ENCODE data around the gene CCDC90B. TPM values are rescaled to one million over a fixed set of nuclear protein-coding genes. Genes with fewer than 3 reads are reported as not detected.
"Not testable (repeated sequence)": the region's sequence is repeated elsewhere in the genome, so short reads cannot be mapped to it uniquely, and the experiment has no call there.

The CCDC90B gene
- 45.9 and 52.2 TPM in 2 replicates for total RNA-seq

GRCh38 chr11:83285771-83286528 is at the start of gene CCDC90B:
CCDC90B (minus strand) TSS chr11:83286367; CDS start chr11:83285972, 395 bp downstream.
- peak; percentile 95 to 98 for DNase-seq (ENCODE audit: low read depth in 2 of 2)

DNA sequence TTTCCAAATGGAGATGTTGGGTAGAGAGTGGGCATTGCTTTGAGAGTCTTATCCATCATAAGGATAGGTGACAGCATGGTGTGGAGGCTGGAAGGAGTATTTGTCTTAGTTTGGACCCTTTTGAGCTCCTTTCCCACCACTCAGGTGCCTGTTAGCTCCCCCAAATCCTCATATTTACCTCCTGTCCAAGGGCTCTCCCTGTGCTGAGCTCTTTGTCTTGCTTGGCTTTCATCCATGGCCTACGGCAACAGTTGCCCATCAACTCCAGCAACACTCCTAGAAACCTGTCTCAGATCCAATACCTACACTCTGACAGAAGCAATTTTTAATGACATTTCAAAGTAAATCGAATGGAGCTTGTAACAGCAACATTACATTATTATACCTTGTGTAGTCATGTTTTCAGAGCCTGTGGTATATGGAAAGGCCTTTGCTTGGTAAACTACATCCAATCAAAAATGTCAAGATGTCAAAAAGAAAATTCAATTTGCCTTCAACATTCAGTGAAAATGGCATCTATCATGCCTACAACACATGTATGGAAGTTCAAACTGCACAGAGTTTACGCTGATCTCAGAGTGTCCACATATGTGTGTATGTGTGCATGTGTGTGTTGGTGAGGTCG is 49.4 kb upstream of the CCDC90B start:
- DNase-seq (ENCODE audit: low read depth in 2 of 2) = no peak

DNA sequence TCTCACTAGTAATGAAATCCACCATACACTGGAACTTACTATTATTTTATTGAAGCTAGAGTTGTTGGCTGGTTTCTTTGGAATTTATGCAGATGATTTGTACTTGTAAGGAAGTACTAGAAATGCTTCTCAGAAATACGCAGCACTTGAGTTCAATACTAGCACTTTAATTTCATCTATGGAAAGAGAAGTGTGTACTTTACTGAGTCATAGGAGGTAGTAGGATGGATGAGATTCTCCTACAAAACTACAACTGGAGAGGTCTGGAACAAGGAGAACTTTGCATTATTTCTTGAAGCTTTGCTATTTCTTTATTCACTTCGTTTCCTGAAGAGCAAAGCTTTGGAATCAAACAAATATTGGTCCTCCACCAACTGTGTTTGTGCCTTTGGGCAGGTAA is 44.1 kb upstream of the CCDC90B start:
- DNase-seq (ENCODE audit: low read depth in 2 of 2) = no peak

GRCh38 chr11:83326326-83326725 is 40.2 kb upstream of the CCDC90B start:
- no peak for DNase-seq (ENCODE audit: low read depth in 2 of 2)

DNA sequence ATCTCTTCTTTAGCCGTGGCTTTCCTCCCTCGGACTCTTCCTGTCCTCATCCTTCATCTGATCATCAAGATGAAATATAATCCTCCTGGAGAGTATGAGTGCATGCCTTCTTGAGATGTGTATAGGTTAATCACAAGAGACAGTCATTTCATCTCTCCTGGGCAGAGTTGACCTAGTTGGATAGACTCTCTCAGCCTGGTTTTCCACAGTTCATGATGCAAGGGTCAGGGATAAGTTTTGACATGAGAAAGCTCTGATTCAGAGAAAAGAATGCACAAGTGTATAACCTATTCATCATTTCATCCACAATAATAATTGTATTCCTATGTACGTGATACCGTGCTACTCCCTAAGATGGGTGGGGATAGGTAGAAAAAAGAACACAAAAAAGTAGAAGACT is 33.2 kb upstream of the CCDC90B start:
- no peak for DNase-seq (ENCODE audit: low read depth in 2 of 2)

DNA sequence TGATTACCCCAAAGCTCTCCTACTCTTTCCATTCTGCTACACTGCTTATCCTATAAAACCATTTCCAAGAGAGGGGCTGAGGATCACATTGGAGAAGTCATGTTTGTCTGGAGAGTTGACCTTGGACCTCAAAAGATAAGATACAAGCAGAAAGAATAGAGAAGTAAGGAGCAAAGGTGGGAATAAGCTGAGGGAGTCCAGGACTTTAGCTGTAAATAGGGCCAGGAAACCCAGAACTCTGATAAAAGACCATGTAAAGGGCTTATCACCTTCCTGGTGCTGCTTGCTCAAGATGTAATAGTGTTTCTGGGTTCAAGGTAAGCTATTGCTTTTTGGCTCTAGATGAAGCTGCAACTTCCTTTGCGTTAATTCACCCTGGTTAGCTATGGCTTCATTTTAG is 32.8 kb upstream of the CCDC90B start:
- DNase-seq (ENCODE audit: low read depth in 2 of 2) = no peak

- no peak for DNase-seq (ENCODE audit: low read depth in 2 of 2)
These were observed 31.9 kb upstream of the CCDC90B start for GRCh38 chr11:83317757-83318690.

DNA sequence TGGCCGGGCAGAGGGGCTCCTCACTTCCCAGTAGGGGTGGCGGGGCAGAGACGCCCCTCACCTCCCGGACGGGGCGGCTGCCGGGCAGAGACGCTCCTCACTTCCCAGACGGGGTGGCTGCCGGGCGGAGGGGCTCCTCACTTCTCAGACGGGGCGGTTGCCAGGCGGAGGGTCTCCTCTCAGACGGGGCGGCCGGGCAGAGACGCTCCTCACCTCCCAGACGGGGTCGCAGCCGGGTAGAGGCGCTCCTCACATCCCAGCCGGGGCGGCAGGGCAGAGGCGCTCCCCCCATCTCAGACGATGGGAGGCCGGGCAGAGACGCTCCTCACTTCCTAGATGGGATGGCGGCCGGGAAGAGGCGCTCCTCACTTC is 30.7 kb upstream of the CCDC90B start:
- DNase-seq (ENCODE audit: low read depth in 2 of 2) = not testable (repeated sequence)

GRCh38 chr11:83316143-83316896 is 30.2 kb upstream of the CCDC90B start:
- DNase-seq (ENCODE audit: low read depth in 2 of 2) = not testable (repeated sequence)

DNA sequence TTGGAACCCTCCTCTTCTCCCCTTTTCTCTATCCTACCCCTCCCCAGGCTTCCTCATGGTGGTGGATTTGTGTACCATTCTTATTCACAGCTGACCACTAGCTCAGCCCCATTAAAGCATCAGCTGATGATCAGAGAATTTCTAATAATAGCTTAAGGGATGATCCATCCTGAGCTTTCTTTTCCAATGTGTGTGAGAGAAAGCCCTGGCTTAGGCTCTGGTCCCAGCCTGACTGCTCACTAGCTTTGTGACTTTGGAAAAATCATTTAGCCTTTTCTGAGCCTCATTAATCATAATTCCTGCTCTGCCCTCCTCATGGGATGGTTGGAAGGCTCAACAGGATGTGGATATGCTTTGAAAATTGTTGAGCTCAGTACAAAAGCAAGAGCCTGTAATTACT is 26.3 kb upstream of the CCDC90B start:
- no peak for DNase-seq (ENCODE audit: low read depth in 2 of 2)

- no peak for DNase-seq (ENCODE audit: low read depth in 2 of 2)
These were observed 25.5 kb upstream of the CCDC90B start for GRCh38 chr11:83311701-83312100.

DNA sequence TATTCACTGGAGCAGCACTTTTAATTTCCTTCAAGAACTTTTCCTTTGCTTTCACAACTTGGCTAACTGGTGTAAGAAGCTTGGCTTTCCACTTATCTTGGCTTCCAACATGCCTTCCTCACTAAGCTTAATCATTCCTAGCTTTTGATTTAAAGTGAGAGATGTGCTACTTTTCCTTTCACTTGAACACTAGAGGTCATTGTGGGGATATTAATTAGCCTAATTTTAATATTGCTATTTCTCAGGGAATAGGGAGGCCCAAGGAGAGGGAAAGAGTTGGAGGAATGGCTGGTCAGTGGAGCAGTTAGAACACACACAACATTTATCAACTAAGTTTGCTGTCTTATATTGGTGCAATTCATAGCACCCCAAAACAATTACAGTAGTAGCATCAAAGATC is 24.6 kb upstream of the CCDC90B start:
- no peak for DNase-seq (ENCODE audit: low read depth in 2 of 2)

DNA sequence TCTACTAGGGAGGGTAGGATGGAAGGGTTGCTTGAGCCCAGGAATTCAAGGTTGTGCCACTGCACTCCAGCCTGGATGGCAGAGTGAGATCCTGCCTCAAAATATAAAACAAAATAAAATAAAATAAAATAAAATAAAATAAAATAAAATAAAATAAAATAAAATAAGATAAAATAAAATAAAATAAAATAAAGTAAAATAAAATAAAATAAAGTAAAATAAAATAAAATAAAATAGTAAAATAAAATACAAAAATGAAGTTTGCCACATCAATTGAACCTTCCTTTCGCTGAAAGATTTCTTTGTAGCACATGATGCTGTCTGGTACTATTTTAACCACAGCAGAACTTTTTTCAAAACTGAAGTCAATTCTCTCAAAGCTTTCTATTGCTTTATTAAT is 22.4 kb upstream of the CCDC90B start:
- not testable (repeated sequence) for DNase-seq (ENCODE audit: low read depth in 2 of 2)

- no peak for DNase-seq (ENCODE audit: low read depth in 2 of 2)
These were observed 20.3 kb upstream of the CCDC90B start for GRCh38 chr11:83306200-83307080.

DNA sequence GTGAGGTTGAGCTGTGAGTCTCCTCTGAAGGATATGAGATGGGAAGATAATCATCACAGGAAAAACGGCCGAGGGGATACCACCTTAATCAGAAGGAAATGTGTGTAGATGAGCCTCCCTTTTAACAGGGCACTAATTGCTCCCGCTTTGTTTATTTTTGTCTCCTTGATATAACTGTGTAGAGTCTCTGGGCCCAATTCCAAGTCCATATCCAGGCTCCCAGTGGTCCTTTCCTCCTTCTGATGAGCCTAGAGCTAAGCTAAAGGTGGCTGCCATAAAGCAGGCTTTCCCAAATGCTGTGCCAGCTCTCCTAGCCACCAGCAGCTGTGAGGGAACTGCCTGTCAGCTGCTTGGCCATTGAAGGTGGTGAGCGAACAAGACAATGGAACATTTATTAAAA is 17.1 kb upstream of the CCDC90B start:
- DNase-seq (ENCODE audit: low read depth in 2 of 2) = no peak

GRCh38 chr11:83302151-83302550 is 16.0 kb upstream of the CCDC90B start:
- no peak for DNase-seq (ENCODE audit: low read depth in 2 of 2)

DNA sequence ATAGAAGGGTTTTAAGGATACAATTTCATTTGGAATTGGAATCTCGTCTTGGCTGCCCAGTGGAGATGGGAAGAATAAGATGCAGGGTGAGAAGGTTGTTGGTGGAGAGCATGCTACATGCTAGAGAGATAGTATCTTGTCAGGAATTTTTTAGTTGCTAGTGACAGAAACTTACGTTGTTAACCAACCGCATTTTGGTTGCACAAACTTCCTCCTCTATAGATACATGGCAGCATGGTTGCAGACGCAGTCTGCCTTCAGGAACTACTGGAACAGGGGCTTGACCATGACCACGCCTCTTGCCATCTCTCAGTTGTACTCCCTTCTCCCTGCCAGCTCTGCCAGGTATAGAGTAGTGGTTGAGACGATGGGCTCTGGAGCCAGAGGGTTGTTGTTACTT is 13.5 kb upstream of the CCDC90B start:
- DNase-seq (ENCODE audit: low read depth in 2 of 2) = no peak

- no peak for DNase-seq (ENCODE audit: low read depth in 2 of 2)
These were observed 8.0 kb upstream of the CCDC90B start for GRCh38 chr11:83294208-83294607.

GRCh38 chr11:83293457-83293774 is 7.2 kb upstream of the CCDC90B start:
- no peak for DNase-seq (ENCODE audit: low read depth in 2 of 2)

- DNase-seq (ENCODE audit: low read depth in 2 of 2) = peak; percentile 33 to 55
These were observed 6.7 kb upstream of the CCDC90B start for GRCh38 chr11:83292709-83293456.
